ENCODE measurements around the gene NDFIP1. TPM values are rescaled to one million over a fixed set of nuclear protein-coding genes. Genes with fewer than 3 reads are reported as not detected.

The NDFIP1 gene
- total and polyA plus RNA-seq, 10 donors = 14.2 to 111 (median 72.6) TPM

GRCh38 chr5:142143878-142144277 lies 35.3 kb downstream of the NDFIP1 start:
- Histone ChIP-seq H3K27ac (no peak overlapping the region), H3K27me3 (replicated peaks in 1 of 7) (no peaks in the 10 kb centered on the region), H3K36me3 (peaks cover 6 to 96% (median 63%) of the 10 kb centered on the region in 6 donors), H3K4me1 (peaks cover 0 to 10% (median 0%) of the 10 kb centered on the region in 6 donors), H3K9me3 (peaks cover 0 to 4% (median 0%) of the 10 kb centered on the region in 8 donors), H3K4me3 (no peak overlapping the region)
- TF ChIP-seq CTCF (IDR thresholded peaks at IDR 0.05 in 8 of 11, conservative IDR thresholded peaks at IDR 0.05 in 3 of 11) (peak in 10 of 11 experiments; percentile 24 to 66 (median 51)), POLR2AphosphoS5 (IDR thresholded peaks at IDR 0.05) (no peak)
- DNase-seq = no peak
- intact Hi-C loops (cut with DNase I; ENCODE audit: low total_unique reads) = loop anchor here (5.0 to 10.0 kb wide), 2 partner anchors 142 to 449 kb away; no protein-coding TSS in a partner anchor
- 31 to 43% (median 38%) methylated on average over 3 of the region's 3 CpGs for WGBS, 5 donors

- Histone ChIP-seq H3K27me3 (replicated peaks in 1 of 7) (no peaks in the 10 kb centered on the region), H3K9me3 (peaks cover 0 to 4% (median 0%) of the 10 kb centered on the region in 8 donors), H3K4me1 (peaks cover 0 to 10% (median 0%) of the 10 kb centered on the region in 6 donors), H3K27ac (no peak overlapping the region), H3K4me3 (no peak overlapping the region), H3K36me3 (peaks cover 6 to 96% (median 60%) of the 10 kb centered on the region in 6 donors)
- intact Hi-C loops (cut with DNase I; ENCODE audit: low total_unique reads) = loop anchor here (10.0 kb wide), 1 partner anchor 451 kb away; no protein-coding TSS in a partner anchor
- 73 to 97% (median 87%) methylated on average over 4 of the region's 4 CpGs for WGBS, 5 donors
- DNase-seq = no peak
- TF ChIP-seq POLR2AphosphoS5 (IDR thresholded peaks at IDR 0.05) (no peak), POLR2A (IDR thresholded peaks at IDR 0.05) (no peak), CTCF (IDR thresholded peaks at IDR 0.05 in 8 of 11, conservative IDR thresholded peaks at IDR 0.05 in 3 of 11) (peak in 10 of 11 experiments; percentile 29 to 74 (median 58))
Measured at GRCh38 chr5:142145106-142145900, 36.7 kb downstream of the NDFIP1 start.

GRCh38 chr5:142149363-142149762 lies 40.8 kb downstream of the NDFIP1 start:
- intact Hi-C loops (cut with DNase I; ENCODE audit: low total_unique reads) = loop anchor here (10.0 kb wide), 1 partner anchor 455 kb away; no protein-coding TSS in a partner anchor
- Histone ChIP-seq H3K9me3 (peaks cover 0 to 4% (median 0%) of the 10 kb centered on the region in 8 donors), H3K36me3 (peaks cover 0 to 95% (median 46%) of the 10 kb centered on the region in 6 donors), H3K27ac (no peak overlapping the region), H3K27me3 (replicated peaks in 1 of 7) (no peaks in the 10 kb centered on the region), H3K4me3 (no peak overlapping the region), H3K4me1 (peaks cover 0 to 20% (median 0%) of the 10 kb centered on the region in 6 donors)
- TF ChIP-seq POLR2AphosphoS5 (IDR thresholded peaks at IDR 0.05) (no peak), POLR2A (IDR thresholded peaks at IDR 0.05) (no peak), CTCF (IDR thresholded peaks at IDR 0.05 in 8 of 11, conservative IDR thresholded peaks at IDR 0.05 in 3 of 11) (no peak)
- 90 to 100% (median 91%) methylated on average over 1 of the region's 1 CpG for WGBS, 5 donors
- no peak for DNase-seq

- WGBS, 5 donors = 94 to 96% (median 95%) methylated on average over 8 of the region's 8 CpGs
- intact Hi-C loops (cut with DNase I; ENCODE audit: low total_unique reads) = loop anchor here (5.0 kb wide), 1 partner anchor 397 kb away; no protein-coding TSS in a partner anchor
Measured at GRCh38 chr5:142150431-142150830, 41.9 kb downstream of the NDFIP1 start.

More at GRCh38 chr5:142150431-142150830, 41.9 kb downstream of the NDFIP1 start:
- Histone ChIP-seq H3K9me3 (peaks cover 0 to 4% (median 0%) of the 10 kb centered on the region in 8 donors), H3K4me3 (no peak overlapping the region), H3K27ac (no peak overlapping the region), H3K27me3 (replicated peaks in 1 of 7) (no peaks in the 10 kb centered on the region), H3K36me3 (peaks cover 0 to 90% (median 40%) of the 10 kb centered on the region in 6 donors), H3K4me1 (peaks cover 0 to 11% (median 0%) of the 10 kb centered on the region in 6 donors)
- no peak for DNase-seq
- no peak for TF ChIP-seq CTCF (IDR thresholded peaks at IDR 0.05 in 8 of 11, conservative IDR thresholded peaks at IDR 0.05 in 3 of 11)
- TF ChIP-seq POLR2A (IDR thresholded peaks at IDR 0.05) = no peak
- TF ChIP-seq POLR2AphosphoS5 (IDR thresholded peaks at IDR 0.05) = no peak

All from spleen (tissue), 11 donors.